Activated naive CD4-positive, alpha-beta T cell treated with Interleukin-2 at 50 U/mL for 16 hours (primary cell): ENCODE data around the gene RD3L.

ENCODE experiments used
- DNase-seq: peaks from one replicate; pipeline ENCODE4 v3.0.0-alpha.2; 2020

Gene RD3L

GRCh38 chr14:103892247-103892646, 50.1 kb downstream of the RD3L start:
- DNase-seq, result no peak

DNA sequence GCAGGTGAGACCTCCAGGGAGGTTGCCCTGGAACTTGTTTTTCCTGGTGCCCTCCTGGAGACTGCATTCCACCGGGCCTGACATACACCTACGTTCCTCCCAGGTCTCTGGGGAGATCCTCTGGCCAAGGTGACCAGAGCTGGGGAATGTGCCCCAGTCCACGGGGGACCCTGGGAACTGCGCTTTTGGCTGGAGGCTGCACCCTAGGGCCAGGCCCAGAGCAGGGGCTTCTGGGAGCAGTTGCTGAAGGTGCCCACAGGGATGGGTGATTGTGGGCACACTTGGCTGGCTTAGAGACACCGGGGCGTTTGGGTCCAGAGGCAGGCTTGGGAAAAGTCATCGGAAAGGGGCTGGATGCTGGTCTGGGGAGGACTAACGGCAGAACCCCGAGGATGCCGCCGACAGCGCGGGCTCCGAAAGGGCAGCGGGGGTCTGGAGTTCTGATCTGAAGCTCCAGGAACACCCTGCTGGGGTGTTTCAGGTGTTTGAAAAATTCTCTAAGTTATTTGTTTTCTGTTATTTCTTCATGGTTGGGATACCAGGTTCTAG, 50.6 kb downstream of the RD3L start:
- DNase-seq, result no peak

- no peak for DNase-seq
These were observed 51.3 kb downstream of the RD3L start for GRCh38 chr14:103890821-103891666.
